Neural progenitor cell (in vitro differentiated cells): ENCODE data around the gene LRRC52. TPM values are rescaled to one million over a fixed set of nuclear protein-coding genes. Genes with fewer than 3 reads are reported as not detected.

ENCODE experiments used
- DNase-seq: peaks from one replicate; pipeline ENCODE4 v3.0.0-alpha.2; 2016; ENCODE audit warnings: low spot score
- H2AFZ ChIP-seq: fragments of 200-600 bp; sonication (generic); replicated peaks from 2 replicates; pipeline ENCODE4 v1.6.1; 2016; ENCODE audit warnings: antibody characterized with exemption
- H3F3A ChIP-seq: fragments of 200-600 bp; sonication (generic); 2 replicates; pipeline ENCODE4 v1.6.1; 2016; ENCODE audit warnings: antibody characterized with exemption, low read depth
- H3K27ac ChIP-seq: fragments of 200-600 bp; sonication (generic); 2 replicates; pipeline ENCODE4 v1.5.1; 2016; ENCODE audit warnings: mild to moderate bottlenecking
- H3K27me3 ChIP-seq: fragments of 200-600 bp; sonication (generic); 2 replicates; pipeline ENCODE4 v1.6.1; 2016; ENCODE audit warnings: mild to moderate bottlenecking, moderate library complexity
- H3K36me3 ChIP-seq: fragments of 200-600 bp; sonication (generic); 2 replicates; pipeline ENCODE4 v1.5.1; 2016
- H3K4me1 ChIP-seq: fragments of 200-600 bp; sonication (generic); 2 replicates; pipeline ENCODE4 v1.6.1; 2016; ENCODE audit warnings: mixed run types
- H3K4me2 ChIP-seq: fragments of 200-600 bp; sonication (generic); 2 replicates; pipeline ENCODE4 v1.6.1; 2016
- H3K4me3 ChIP-seq: fragments of 200-600 bp; sonication (generic); 2 replicates; pipeline ENCODE4 v1.5.1; 2016
- H3K79me2 ChIP-seq: fragments of 200-600 bp; sonication (generic); 2 replicates; pipeline ENCODE4 v1.6.1; 2016; ENCODE audit warnings: low read depth
- H3K9ac ChIP-seq: fragments of 200-600 bp; sonication (generic); 2 replicates; pipeline ENCODE4 v1.6.1; 2016
- H3K9me3 ChIP-seq: fragments of 200-600 bp; sonication (generic); 2 replicates; pipeline ENCODE4 v1.5.1; 2016; ENCODE audit warnings: low read depth
- H4K20me1 ChIP-seq: fragments of 200-600 bp; sonication (generic); 2 replicates; pipeline ENCODE4 v1.6.1; 2016; ENCODE audit warnings: low read depth
- H3K27ac Mint-ChIP-seq: 3 replicates; pipeline ENCODE4 v1.8.0; 2021; ENCODE audit warnings: mixed read lengths
- H3K27me3 Mint-ChIP-seq: 2 replicates; pipeline ENCODE4 v1.8.0; 2022; ENCODE audit warnings: low read depth, mild to moderate bottlenecking, inconsistent platforms, moderate library complexity, mixed read lengths; ENCODE audit not compliant: insufficient read depth
- H3K36me3 Mint-ChIP-seq: 3 replicates; pipeline ENCODE4 v1.8.0; 2021; ENCODE audit warnings: mixed read lengths
- H3K4me1 Mint-ChIP-seq: 3 replicates; pipeline ENCODE4 v1.8.0; 2021; ENCODE audit warnings: mixed read lengths
- H3K4me3 Mint-ChIP-seq: 3 replicates; pipeline ENCODE4 v1.8.0; 2021; ENCODE audit warnings: mild to moderate bottlenecking, moderate library complexity, mixed read lengths
- H3K9me3 Mint-ChIP-seq: 3 replicates; pipeline ENCODE4 v1.8.0; 2020; ENCODE audit warnings: mixed read lengths
- EZH2 ChIP-seq: fragments of 200-600 bp; sonication (generic); IDR thresholded peaks from 2 replicates; pipeline ENCODE4 v1.6.1; 2017; ENCODE audit warnings: antibody characterized with exemption, mild to moderate bottlenecking, moderate library complexity
- EZH2phosphoT487 ChIP-seq: fragments of 200-600 bp; sonication (generic); IDR thresholded peaks from 2 replicates; pipeline ENCODE4 v1.6.1; 2017; ENCODE audit warnings: antibody characterized with exemption
- total RNA-seq: library from RNA; depleted of rRNA; stranded (reverse); fragments of >200 nt; gene quantifications from 2 replicates; pipeline ENCODE4 v1.2.3, GENCODE V29; 2015; ENCODE audit warnings: low replicate concordance
- TF ChIP-seq, protein P1 (sequence below): fragments of 200-600 bp; sonication (generic); IDR thresholded peaks from 2 replicates; pipeline ENCODE4 v1.5.1; 2017; ENCODE audit warnings: antibody characterized with exemption, mild to moderate bottlenecking

Gene LRRC52
- total RNA-seq, 1 donor from 2014 or later = not detected

GRCh38 chr1:165532053-165532452 lies 11.7 kb upstream of the LRRC52 start:
- Mint-ChIP-seq H3K36me3 (no peaks in the 10 kb centered on the region), H3K27me3 (peaks cover 8% of the 10 kb centered on the region), H3K27ac (no peak overlapping the region), H3K4me1 (no peaks in the 10 kb centered on the region), H3K4me3 (no peak overlapping the region), H3K9me3 (no peaks in the 10 kb centered on the region)
- Histone ChIP-seq H3K27me3 (no peaks in the 10 kb centered on the region), H2AFZ (no peak overlapping the region), H3K4me3 (no peak overlapping the region), H3K79me2 (no peaks in the 10 kb centered on the region), H3K4me1 (no peaks in the 10 kb centered on the region), H3F3A (no peaks in the 10 kb centered on the region), H3K27ac (no peak overlapping the region), H3K9me3 (no peaks in the 10 kb centered on the region), H3K4me2 (no peak overlapping the region), H4K20me1 (no peaks in the 10 kb centered on the region), H3K36me3 (no peaks in the 10 kb centered on the region), H3K9ac (no peak overlapping the region)
- TF ChIP-seq EZH2phosphoT487 (no peak), EZH2 (no peak)
- TF ChIP-seq, protein P1, sequence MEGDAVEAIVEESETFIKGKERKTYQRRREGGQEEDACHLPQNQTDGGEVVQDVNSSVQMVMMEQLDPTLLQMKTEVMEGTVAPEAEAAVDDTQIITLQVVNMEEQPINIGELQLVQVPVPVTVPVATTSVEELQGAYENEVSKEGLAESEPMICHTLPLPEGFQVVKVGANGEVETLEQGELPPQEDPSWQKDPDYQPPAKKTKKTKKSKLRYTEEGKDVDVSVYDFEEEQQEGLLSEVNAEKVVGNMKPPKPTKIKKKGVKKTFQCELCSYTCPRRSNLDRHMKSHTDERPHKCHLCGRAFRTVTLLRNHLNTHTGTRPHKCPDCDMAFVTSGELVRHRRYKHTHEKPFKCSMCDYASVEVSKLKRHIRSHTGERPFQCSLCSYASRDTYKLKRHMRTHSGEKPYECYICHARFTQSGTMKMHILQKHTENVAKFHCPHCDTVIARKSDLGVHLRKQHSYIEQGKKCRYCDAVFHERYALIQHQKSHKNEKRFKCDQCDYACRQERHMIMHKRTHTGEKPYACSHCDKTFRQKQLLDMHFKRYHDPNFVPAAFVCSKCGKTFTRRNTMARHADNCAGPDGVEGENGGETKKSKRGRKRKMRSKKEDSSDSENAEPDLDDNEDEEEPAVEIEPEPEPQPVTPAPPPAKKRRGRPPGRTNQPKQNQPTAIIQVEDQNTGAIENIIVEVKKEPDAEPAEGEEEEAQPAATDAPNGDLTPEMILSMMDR = no peak
- DNase-seq = no peak

GRCh38 chr1:165533254-165533653 lies 10.5 kb upstream of the LRRC52 start:
- no peaks in the 10 kb centered on the region for H3K27me3 ChIP-seq
- H3K9me3 ChIP-seq = no peaks in the 10 kb centered on the region
- H2AFZ ChIP-seq = no peak overlapping the region
- Mint-ChIP-seq H3K27me3 (peaks cover 8% of the 10 kb centered on the region), H3K4me1 (peaks cover 3% of the 10 kb centered on the region), H3K9me3 (no peaks in the 10 kb centered on the region), H3K36me3 (no peaks in the 10 kb centered on the region), H3K27ac (no peak overlapping the region), H3K4me3 (no peak overlapping the region)
- no peak for DNase-seq
- H3K4me2 ChIP-seq = no peak overlapping the region
- no peaks in the 10 kb centered on the region for H3K4me1 ChIP-seq
- no peak overlapping the region for H3K9ac ChIP-seq
- no peaks in the 10 kb centered on the region for H4K20me1 ChIP-seq
- no peaks in the 10 kb centered on the region for H3F3A ChIP-seq
- H3K27ac ChIP-seq = no peak overlapping the region
- no peaks in the 10 kb centered on the region for H3K36me3 ChIP-seq
- TF ChIP-seq EZH2phosphoT487 = no peak
- H3K79me2 ChIP-seq = no peaks in the 10 kb centered on the region
- no peak overlapping the region for H3K4me3 ChIP-seq

GRCh38 chr1:165536016-165536415 lies 7.8 kb upstream of the LRRC52 start:
- no peak overlapping the region for H3K9ac ChIP-seq
- H3K4me2 ChIP-seq = no peak overlapping the region
- Mint-ChIP-seq H3K36me3 (no peaks in the 10 kb centered on the region), H3K27me3 (peaks cover 6% of the 10 kb centered on the region), H3K27ac (no peak overlapping the region), H3K4me1 (peaks cover 13% of the 10 kb centered on the region), H3K4me3 (no peak overlapping the region), H3K9me3 (no peaks in the 10 kb centered on the region)
- no peaks in the 10 kb centered on the region for H3K79me2 ChIP-seq
- H3K4me3 ChIP-seq = no peak overlapping the region
- DNase-seq = no peak
- no peak overlapping the region for H3K27ac ChIP-seq
- H4K20me1 ChIP-seq = no peaks in the 10 kb centered on the region
- H3K36me3 ChIP-seq = no peaks in the 10 kb centered on the region
- H3K27me3 ChIP-seq = no peaks in the 10 kb centered on the region
- no peak for TF ChIP-seq EZH2phosphoT487
- TF ChIP-seq, protein P1 = no peak
- TF ChIP-seq EZH2 = no peak
- no peaks in the 10 kb centered on the region for H3K9me3 ChIP-seq
- H2AFZ ChIP-seq = no peak overlapping the region
- no peaks in the 10 kb centered on the region for H3K4me1 ChIP-seq
- H3F3A ChIP-seq = no peaks in the 10 kb centered on the region

DNA sequence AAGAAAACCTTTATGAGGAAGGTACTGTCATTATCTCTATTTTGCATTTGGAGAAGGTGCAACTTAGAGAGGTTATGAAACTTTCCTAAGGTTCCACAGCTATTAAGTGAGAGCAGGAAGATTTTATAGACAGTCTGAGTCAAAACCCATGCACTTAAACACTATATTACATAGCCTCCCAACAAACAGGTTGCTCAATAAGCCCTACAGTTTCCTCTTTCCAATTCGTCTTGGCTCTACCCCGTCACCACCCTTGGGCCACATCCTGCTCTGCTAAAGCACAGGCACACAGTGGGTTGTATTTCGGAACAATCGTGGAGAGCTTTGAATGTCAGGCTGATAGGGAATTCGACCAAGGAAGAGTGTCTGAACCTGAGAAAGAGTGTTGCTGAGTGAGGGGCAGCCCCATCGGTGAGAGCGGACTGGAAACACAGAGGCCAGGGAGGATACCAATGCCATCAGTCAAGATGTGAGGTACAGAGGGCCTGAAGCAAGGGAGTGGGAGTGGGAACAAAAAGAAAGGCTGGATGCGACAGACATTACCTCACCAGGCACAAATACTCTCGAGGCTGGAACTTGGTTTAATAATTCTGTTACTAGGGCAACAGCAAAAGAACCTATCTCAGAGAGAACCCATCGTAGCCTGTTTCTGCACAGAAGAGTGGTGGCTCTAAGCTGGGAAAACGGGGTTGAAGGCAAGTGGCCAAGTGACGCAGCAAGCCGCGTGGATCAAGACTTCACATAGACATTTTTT lies 6.3 kb upstream of the LRRC52 start:
- H3K4me1 ChIP-seq = no peaks in the 10 kb centered on the region
- H3K4me2 ChIP-seq = no peak overlapping the region
- no peaks in the 10 kb centered on the region for H3K9me3 ChIP-seq
- TF ChIP-seq EZH2 (no peak), EZH2phosphoT487 (no peak)
- TF ChIP-seq, protein P1 = no peak
- no peak overlapping the region for H2AFZ ChIP-seq
- H3K79me2 ChIP-seq = no peaks in the 10 kb centered on the region
- Mint-ChIP-seq H3K4me3 (no peak overlapping the region), H3K9me3 (no peaks in the 10 kb centered on the region), H3K27ac (no peak overlapping the region), H3K4me1 (peaks cover 13% of the 10 kb centered on the region), H3K36me3 (no peaks in the 10 kb centered on the region), H3K27me3 (peaks cover 7% of the 10 kb centered on the region)
- no peak for DNase-seq
- no peak overlapping the region for H3K4me3 ChIP-seq
- no peak overlapping the region for H3K9ac ChIP-seq
- H3K27ac ChIP-seq = no peak overlapping the region
- no peaks in the 10 kb centered on the region for H3F3A ChIP-seq
- H3K36me3 ChIP-seq = no peaks in the 10 kb centered on the region
- no peaks in the 10 kb centered on the region for H3K27me3 ChIP-seq
- H4K20me1 ChIP-seq = no peaks in the 10 kb centered on the region
